ENCODE results near the gene CRACR2B.

The CRACR2B gene

GRCh38 chr11:827146-827896 is 398 bp upstream of the CRACR2B start:
- peak; percentile 77 for DNase-seq

- DNase-seq: no peak
Observed at GRCh38 chr11:828506-829175, 922 bp downstream of the CRACR2B start.

GRCh38 chr11:829176-829846 is 1.6 kb downstream of the CRACR2B start:
- no peak for DNase-seq

DNA sequence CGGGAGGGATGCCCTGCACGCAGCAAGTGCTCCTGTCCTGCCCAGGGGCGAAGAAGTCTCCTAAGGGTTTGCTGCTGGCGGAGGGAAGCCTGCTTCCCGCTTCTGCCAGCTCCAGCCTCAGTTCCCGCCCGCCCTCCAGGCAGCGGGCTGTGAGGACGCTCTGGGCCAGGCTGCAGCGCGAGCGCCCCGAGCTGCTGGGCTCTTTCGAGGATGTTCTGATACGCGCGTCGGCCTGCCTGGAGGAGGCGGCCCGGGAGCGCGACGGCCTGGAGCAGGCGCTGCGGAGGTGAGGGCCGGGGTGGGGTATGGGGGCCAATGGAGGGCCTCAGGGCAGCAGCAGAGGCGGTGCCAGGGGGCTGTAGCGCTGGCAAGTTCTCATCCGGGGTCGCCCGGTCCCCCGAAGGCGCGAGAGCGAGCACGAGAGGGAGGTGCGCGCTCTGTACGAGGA is 2.2 kb downstream of the CRACR2B start:
- no peak for DNase-seq

DNA sequence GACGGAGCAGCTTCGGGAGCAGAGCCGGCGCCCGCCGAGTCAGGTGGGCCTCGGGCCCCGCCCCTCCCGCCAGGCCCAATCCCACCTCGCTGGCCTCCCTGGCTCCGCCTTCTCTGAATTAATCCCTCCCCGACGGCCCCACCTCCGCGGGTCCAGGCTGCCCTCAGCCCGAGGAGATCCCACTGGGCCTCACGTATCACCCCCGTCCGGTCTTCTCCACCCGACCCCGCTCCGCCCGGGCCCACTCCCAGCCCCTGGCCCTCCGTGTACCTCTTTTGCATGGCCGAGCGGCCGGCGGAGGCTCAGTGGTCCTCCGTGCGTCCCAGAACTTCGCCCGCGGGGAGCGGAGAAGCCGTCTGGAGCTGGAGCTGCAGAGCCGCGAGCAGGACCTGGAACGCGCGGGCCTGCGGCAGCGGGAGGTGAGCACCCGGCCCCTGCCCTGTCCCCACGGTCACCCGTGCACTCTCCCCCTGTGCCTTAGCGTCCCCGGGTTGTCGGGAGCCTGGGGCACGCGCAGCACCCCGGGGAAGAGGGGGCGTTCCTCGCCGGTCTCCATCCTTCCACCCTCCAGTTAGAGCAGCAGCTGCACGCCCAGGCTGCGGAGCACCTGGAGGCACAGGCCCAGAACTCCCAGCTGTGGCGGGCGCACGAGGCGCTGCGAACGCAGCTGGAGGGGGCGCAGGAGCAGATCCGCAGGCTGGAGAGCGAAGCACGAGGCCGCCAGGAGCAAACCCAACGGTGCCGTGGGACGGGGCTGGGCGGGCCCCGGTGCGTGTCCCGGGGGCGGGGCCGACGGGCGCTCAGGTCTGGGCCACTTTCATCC is 2.8 kb downstream of the CRACR2B start:
- DNase-seq: peak; percentile 87

DNA sequence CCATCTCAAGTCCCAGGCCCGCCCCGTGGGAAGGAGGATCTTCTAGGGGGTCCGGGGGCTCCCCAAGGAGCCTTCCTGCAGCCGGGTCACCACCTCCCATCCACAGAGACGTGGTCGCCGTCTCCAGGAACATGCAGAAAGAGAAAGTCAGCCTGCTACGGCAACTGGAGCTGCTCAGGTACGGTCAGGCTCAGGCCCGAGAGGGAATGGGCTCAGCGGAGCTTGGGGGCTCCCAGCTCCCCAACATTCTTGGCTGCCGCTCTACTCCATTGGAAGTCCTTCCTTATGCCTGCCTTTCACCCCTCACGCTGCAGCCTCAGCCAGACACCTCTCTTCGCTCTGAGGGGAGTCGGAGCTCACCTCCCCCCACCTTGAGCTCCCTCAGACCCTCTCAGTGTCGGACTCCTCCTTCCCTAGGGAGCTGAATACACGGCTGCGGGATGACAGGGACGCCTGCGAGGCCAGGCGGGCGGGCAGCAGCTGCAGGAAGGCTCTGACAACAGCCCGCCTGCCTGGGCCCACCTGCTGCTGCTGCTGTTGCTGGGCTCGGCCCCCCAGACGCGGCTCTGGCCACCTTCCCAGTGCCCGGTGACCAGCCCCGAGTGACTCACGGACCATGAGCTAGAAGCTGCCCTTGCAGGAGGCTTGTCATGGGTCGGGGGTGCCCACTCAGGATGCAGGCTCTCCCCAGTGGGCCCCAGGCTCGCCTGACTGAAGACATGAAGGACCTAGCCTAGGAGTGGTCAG is 3.6 kb downstream of the CRACR2B start:
- no peak for DNase-seq

GRCh38 chr11:831961-832528 is 4.3 kb downstream of the CRACR2B start:
- DNase-seq: no peak

DNA sequence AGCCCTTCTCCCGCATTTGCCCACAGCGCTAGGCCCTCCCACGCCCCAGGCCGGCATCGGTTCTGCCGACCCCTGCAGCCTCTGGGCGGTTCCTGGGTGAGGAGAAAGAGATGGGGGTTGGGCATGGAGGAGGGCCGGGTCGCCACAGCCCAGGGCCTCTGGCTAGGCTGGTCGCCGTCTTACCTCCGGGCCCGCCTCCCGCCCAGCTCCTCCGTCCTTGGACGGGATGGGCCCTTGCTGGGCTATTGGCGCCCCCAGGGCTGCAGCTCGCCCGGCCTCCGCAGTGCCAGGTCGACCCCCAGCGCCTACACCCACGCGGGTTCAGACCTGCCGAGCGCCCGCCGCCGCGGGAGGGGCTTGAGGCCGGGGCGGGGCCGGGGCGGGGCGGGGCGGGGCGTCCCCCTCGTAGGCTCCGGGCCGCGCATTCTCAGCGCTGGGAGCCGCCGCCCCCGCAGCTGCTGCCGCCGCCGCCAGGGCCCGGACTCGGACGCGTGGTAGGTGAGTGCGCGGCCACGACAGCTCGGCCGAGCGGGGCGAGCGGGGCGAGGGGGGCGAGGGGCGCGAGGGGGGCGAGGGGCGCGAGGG is 4.9 kb downstream of the CRACR2B start, which contains the start of gene CD151:
TSS of gene CD151 (plus strand) at position 424 of the 585 bp plus-strand sequence. CDS start 3,118 bp downstream, outside the sequence.
- DNase-seq: peak; percentile 80

- DNase-seq: peak; percentile 60
Observed at GRCh38 chr11:833114-833791, 5.5 kb downstream of the CRACR2B start.

DNA sequence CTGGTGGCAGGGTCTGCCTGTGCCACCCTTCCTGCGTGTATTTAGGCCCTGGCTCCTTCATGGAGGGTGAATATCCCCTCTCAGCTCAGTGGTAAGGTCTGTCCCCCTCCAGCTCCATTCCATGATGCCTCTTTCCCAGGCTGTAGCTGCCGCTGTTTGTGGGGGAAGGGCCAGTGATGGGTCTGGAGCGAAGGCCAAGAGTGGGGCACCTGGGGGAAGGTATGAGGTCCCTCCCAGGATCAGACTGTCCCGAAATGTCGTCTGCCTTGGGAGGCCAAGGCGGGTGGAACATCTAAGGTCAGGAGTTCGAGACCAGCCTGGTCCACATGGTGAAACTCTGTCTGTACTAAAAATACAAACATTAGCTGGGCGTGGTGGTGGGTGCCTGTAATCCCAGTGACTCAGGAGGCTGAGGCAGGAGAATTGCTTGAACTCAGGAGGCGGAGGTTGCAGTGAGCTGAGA is 6.2 kb downstream of the CRACR2B start:
- no peak for DNase-seq

DNA sequence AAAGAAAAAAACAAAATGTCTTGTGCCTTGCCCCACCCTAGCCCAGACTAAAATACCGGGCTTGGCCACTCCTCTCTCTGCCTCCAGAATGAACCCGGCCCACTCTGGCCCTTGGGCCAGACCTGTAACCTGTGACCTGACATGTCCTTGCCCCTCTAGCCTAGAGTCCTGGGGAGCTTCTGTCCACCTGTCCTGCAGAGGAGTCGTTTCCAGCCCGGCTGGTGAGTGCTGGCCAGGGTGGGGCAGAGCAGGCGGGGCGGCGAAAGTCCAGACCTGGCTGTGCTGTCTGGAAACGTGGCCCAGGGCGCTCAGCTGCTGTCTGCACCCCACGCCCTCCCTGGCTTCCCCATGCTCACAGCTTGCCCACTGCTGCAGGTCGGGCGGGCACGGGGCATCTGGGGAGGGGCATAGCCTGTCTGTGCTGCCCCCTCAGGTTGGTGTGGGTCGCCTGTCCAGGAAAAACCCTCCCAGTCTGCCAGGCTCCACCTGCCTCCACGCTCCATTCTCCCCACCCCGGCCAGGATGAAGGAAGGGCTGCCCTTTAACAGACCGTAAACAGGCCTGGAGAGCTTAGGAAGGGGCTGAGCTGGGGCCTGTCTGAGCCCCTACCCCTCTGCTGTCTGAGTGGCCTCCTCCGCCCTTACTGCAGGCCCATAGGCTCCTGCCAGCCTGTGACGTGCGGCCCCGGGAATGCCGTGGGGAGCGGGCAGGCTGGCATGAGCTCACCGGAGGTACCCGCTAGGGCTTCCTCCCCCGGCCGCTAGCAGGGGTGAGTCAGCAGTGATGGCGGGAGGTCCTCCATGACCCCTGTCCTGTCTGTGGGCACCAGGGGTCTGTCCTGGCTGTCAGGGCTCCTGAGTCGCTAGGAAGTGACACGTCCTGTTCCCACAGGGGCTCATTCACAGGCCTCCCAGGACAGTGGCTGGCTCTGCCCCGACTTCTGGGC is 6.9 kb downstream of the CRACR2B start:
- DNase-seq: no peak

DNA sequence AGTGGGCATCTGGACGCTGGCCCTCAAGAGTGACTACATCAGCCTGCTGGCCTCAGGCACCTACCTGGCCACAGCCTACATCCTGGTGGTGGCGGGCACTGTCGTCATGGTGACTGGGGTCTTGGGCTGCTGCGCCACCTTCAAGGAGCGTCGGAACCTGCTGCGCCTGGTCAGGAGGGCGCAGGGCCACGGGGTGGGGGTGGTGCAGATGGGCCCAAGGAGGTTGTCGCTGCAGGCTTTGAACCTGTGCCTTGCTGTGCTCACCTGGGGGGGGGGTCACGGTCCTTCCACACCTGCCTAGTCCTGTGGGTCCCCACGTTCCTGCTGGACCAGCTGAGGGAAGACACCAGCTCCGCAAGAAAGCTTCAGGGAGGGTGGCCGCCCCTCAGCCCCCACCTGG is 8.6 kb downstream of the CRACR2B start:
- no peak for DNase-seq

DNA sequence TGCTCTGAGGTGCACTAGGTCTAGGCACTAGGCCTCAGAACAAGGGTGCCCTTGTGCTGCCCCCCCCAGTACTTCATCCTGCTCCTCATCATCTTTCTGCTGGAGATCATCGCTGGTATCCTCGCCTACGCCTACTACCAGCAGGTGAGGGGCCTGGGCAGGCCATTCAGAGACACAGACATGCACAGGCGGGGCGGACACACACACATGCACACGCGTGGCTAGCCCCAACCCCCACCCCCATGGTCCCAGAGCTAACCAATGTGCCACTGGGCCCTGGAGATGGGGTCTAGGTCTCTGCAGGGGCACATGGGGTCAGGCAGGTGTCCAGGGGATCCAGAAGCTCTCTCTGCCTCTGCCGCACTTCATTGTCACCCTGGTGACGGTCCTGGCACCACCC is 9.0 kb downstream of the CRACR2B start:
- DNase-seq: no peak

DNA sequence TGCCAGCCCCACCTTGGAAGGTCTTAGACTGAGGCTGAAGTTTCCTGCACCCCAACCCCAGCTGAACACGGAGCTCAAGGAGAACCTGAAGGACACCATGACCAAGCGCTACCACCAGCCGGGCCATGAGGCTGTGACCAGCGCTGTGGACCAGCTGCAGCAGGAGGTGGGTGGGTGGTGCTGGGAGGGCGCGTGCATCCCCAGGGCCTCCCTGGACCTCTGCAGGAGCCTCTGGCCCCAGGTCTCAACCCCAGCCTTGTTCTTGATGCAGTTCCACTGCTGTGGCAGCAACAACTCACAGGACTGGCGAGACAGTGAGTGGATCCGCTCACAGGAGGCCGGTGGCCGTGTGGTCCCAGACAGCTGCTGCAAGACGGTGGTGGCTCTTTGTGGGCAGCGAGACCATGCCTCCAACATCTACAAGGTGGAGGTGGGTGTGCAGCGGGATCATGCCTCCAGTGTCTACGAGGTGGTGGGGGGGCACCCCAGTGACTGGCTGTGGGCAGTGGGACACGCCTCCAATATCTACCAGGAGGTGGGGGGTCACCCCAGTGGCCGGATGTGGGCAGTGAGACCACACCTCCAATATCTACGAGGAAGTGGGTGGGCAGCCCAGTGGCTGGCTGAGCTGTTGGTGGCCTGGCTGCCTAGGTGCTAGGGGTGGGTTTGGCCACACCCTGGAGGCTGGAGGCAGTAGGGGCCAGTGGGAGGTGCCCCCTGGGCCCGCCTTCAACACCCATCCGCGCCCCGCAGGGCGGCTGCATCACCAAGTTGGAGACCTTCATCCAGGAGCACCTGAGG is 9.7 kb downstream of the CRACR2B start:
- no peak for DNase-seq

DNA sequence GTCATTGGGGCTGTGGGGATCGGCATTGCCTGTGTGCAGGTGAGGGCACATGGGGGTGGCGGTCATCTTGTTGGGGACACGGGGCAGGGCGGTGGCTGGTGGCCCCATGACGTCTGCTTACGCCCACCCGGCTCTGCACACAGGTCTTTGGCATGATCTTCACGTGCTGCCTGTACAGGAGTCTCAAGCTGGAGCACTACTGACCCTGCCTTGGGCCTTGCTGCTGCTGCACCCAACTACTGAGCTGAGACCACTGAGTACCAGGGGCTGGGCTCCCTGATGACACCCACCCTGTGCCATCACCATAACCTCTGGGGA is 10.2 kb downstream of the CRACR2B start:
- no peak for DNase-seq

DNA sequence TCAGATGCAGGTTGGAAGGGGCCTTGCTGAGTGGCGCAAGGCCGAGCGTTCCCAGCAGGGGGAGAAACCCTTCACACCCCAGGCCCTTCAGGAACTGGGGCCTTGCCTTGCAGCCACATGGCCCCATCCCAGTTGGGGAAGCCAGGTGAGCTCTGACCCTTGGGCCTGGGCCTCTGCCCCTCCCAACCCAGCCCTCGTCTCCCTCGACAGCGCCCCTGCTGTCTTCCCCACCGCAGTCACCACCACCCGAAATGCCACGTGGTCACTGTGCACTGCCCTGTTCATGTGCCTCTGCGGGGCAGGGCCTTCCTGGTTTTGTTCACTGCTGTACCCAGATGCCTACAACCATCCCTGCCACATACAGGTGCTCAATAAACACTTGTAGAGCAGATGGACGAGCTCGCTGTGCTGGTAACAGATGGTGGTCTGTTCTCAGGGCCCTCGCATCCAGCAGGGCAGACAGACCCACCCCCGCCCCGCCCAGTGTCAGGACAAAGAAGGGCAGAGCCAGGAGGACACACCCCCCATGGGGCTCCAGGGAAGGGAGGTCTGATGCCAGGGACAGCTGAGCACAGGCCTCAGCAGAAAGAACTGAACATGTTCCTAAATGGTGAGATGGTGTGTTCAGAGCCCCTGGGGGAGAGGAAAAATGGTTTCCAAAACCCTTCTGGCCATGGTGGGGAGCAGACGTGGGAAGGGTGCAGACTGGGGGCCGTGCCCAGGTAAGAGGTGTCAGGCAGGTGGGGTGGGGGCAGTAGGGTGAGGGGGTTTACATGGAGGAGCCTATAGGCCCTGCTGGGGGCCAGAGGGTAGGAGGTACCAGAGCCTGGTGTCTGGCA is 10.9 kb downstream of the CRACR2B start:
- no peak for DNase-seq

DNA sequence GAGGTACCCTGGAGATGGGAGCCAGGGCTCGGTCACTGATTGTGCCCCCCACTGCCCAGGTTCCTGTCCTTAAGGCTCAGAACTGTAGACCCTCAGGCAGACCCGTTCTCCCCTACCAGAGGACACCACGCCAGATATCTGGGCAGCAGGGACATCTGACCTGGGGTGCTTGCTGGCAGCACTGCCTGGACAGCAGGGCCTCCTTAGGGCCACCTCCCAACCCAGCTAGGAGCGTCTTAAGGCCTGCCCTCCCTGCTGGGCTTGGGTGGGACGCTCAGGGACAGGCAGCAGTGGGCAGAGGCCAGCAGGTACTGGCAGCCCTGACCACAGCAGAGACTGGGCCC is 11.5 kb downstream of the CRACR2B start:
- no peak for DNase-seq
